Trophoblast cell (in vitro differentiated cells and primary cell): ENCODE results near the gene RIOK3.

Experiments
- DNase-seq, 2 donors: peaks; one replicate each; pipeline ENCODE4 v3.0.0-alpha.2; 2016
- H2AFZ ChIP-seq: 2 replicates; pipeline ENCODE4 v1.6.1; 2013; ENCODE audit warnings: low read length, moderate library complexity, mild to moderate bottlenecking; ENCODE audit not compliant: insufficient read depth, poor library complexity
- H2AK5ac ChIP-seq: 2 replicates; pipeline ENCODE4 v1.6.1; 2013; ENCODE audit warnings: mild to moderate bottlenecking, low read length
- H2BK120ac ChIP-seq: 2 replicates; pipeline ENCODE4 v1.6.1; 2013; ENCODE audit warnings: low read length, mild to moderate bottlenecking, moderate library complexity; ENCODE audit not compliant: insufficient read depth, poor library complexity
- H2BK12ac ChIP-seq: 2 replicates; pipeline ENCODE4 v1.6.1; 2013; ENCODE audit warnings: mild to moderate bottlenecking, low read length, moderate library complexity
- H2BK5ac ChIP-seq: 2 replicates; pipeline ENCODE4 v1.6.1; 2013; ENCODE audit warnings: low read length, low read depth, moderate library complexity, mild to moderate bottlenecking; ENCODE audit not compliant: poor library complexity
- H3K14ac ChIP-seq: 2 replicates; pipeline ENCODE4 v1.6.1; 2013; ENCODE audit warnings: mild to moderate bottlenecking, low read length
- H3K18ac ChIP-seq: 2 replicates; pipeline ENCODE4 v1.6.1; 2013; ENCODE audit warnings: mild to moderate bottlenecking, low read length
- H3K23ac ChIP-seq: 2 replicates; pipeline ENCODE4 v1.6.1; 2013; ENCODE audit warnings: low read length
- H3K27ac ChIP-seq: 2 replicates; pipeline ENCODE4 v1.5.1; 2013; ENCODE audit warnings: low read depth, mild to moderate bottlenecking, inconsistent platforms, low read length, moderate library complexity
- H3K27me3 ChIP-seq: 2 replicates; pipeline ENCODE4 v1.6.1; 2013; ENCODE audit warnings: inconsistent platforms, mild to moderate bottlenecking, low read length, moderate library complexity; ENCODE audit not compliant: insufficient read depth
- H3K36me3 ChIP-seq, 2 experiments: 1 replicate in 1 of 2; 2 replicates in 1 of 2; pipeline ENCODE4 v1.6.1; 2013; ENCODE audit warnings: low read length in 2 of 2, mild to moderate bottlenecking in 2 of 2, moderate library complexity in 1 of 2; ENCODE audit not compliant: insufficient read depth in 2 of 2, control insufficient read depth in 1 of 2
- H3K4ac ChIP-seq: 2 replicates; pipeline ENCODE4 v1.6.1; 2013; ENCODE audit warnings: low read depth, mild to moderate bottlenecking, low read length, moderate library complexity
- H3K4me1 ChIP-seq, 2 experiments: 1 replicate in 1 of 2; 2 replicates in 1 of 2; pipeline ENCODE4 v1.6.1; 2013; ENCODE audit warnings: low read length in 2 of 2, mild to moderate bottlenecking in 2 of 2, moderate library complexity in 1 of 2; ENCODE audit not compliant: insufficient read depth in 2 of 2, control insufficient read depth in 1 of 2
- H3K4me2 ChIP-seq: 2 replicates; pipeline ENCODE4 v1.6.1; 2013; ENCODE audit warnings: inconsistent platforms, mild to moderate bottlenecking, low read length, moderate library complexity
- H3K4me3 ChIP-seq: 2 replicates; pipeline ENCODE4 v1.5.1; 2013; ENCODE audit warnings: mild to moderate bottlenecking, low read depth, low read length, inconsistent platforms
- H3K79me1 ChIP-seq: one replicate; pipeline ENCODE4 v1.6.1; 2013; ENCODE audit warnings: low read length
- H3K79me2 ChIP-seq: 2 replicates; pipeline ENCODE4 v1.6.1; 2013; ENCODE audit warnings: low read length, mild to moderate bottlenecking; ENCODE audit not compliant: control insufficient read depth, insufficient read depth, poor library complexity
- H3K9ac ChIP-seq: 2 replicates; pipeline ENCODE4 v1.6.1; 2013; ENCODE audit warnings: mild to moderate bottlenecking, low read length
- H3K9me3 ChIP-seq: 2 replicates; pipeline ENCODE4 v1.6.1; 2013; ENCODE audit warnings: low read depth, mild to moderate bottlenecking, control low read depth, inconsistent platforms, low read length; ENCODE audit not compliant: insufficient read depth
- H4K12ac ChIP-seq: 2 replicates; pipeline ENCODE4 v1.6.1; 2013; ENCODE audit warnings: low read depth, mild to moderate bottlenecking, low read length, moderate library complexity
- H4K8ac ChIP-seq: 2 replicates; pipeline ENCODE4 v1.6.1; 2013; ENCODE audit warnings: low read depth, mild to moderate bottlenecking, low read length, moderate library complexity
- H4K91ac ChIP-seq: one replicate; pipeline ENCODE4 v1.6.1; 2013; ENCODE audit warnings: low read depth, mild to moderate bottlenecking, low read length, moderate library complexity
- WGBS: extraction: QIAGEN DNeasy Blood & Tissue Kit; methylation state at CpG from one replicate; pipeline ENCODE4 v1.1.7; 2013; ENCODE audit warnings: missing lambda C conversion rate; ENCODE audit not compliant: insufficient read length, insufficient coverage; ENCODE audit errors: extremely low coverage; 5-methylcytosine and 5-hydroxymethylcytosine counted together

Gene RIOK3

GRCh38 chr18:23412351-23412964 is 40.6 kb upstream of the RIOK3 start:
- no peak overlapping the region for H2AK5ac ChIP-seq
- no peak overlapping the region for H3K9ac ChIP-seq
- H4K91ac ChIP-seq: no peak overlapping the region
- H3K79me1 ChIP-seq: no peaks in the 10 kb centered on the region
- H3K27ac ChIP-seq: no peak overlapping the region
- no peak overlapping the region for H3K4me2 ChIP-seq
- no CpG with 5 or more reads among the region's 3 CpGs for WGBS
- no peaks in the 10 kb centered on the region for H3K4me1 ChIP-seq
- no peaks in the 10 kb centered on the region for H3K79me2 ChIP-seq
- no peak overlapping the region for H3K4me3 ChIP-seq
- no peak overlapping the region for H4K12ac ChIP-seq
- H4K8ac ChIP-seq: no peak overlapping the region
- no peak overlapping the region for H3K14ac ChIP-seq
- no peak overlapping the region for H2AFZ ChIP-seq
- no peaks in the 10 kb centered on the region for H3K36me3 ChIP-seq
- H3K4ac ChIP-seq: no peak overlapping the region
- H2BK5ac ChIP-seq: no peak overlapping the region
- H2BK120ac ChIP-seq: no peak overlapping the region
- H3K18ac ChIP-seq: no peak overlapping the region
- no peak for DNase-seq
- H3K9me3 ChIP-seq: no peaks in the 10 kb centered on the region
- no peak overlapping the region for H3K23ac ChIP-seq
- no peak overlapping the region for H2BK12ac ChIP-seq
- H3K27me3 ChIP-seq: no peaks in the 10 kb centered on the region

GRCh38 chr18:23415515-23415914 is 37.6 kb upstream of the RIOK3 start:
- no peaks in the 10 kb centered on the region for H3K9me3 ChIP-seq
- H2BK120ac ChIP-seq: no peak overlapping the region
- no peak overlapping the region for H4K8ac ChIP-seq
- no peak overlapping the region for H2BK12ac ChIP-seq
- H3K23ac ChIP-seq: no peak overlapping the region
- WGBS: no CpG with 5 or more reads among the region's 4 CpGs
- DNase-seq: no peak
- no peak overlapping the region for H3K4ac ChIP-seq
- H2BK5ac ChIP-seq: no peak overlapping the region
- no peak overlapping the region for H3K9ac ChIP-seq
- H3K79me2 ChIP-seq: no peaks in the 10 kb centered on the region
- no peak overlapping the region for H3K4me2 ChIP-seq
- no peaks in the 10 kb centered on the region for H3K79me1 ChIP-seq
- H4K91ac ChIP-seq: no peak overlapping the region
- H3K18ac ChIP-seq: no peak overlapping the region
- H2AK5ac ChIP-seq: no peak overlapping the region
- H3K14ac ChIP-seq: no peak overlapping the region
- H3K27ac ChIP-seq: no peak overlapping the region
- H4K12ac ChIP-seq: no peak overlapping the region
- H3K4me1 ChIP-seq: no peaks in the 10 kb centered on the region
- no peak overlapping the region for H3K4me3 ChIP-seq
- no peak overlapping the region for H2AFZ ChIP-seq
- no peaks in the 10 kb centered on the region for H3K36me3 ChIP-seq
- no peaks in the 10 kb centered on the region for H3K27me3 ChIP-seq

GRCh38 chr18:23416298-23416697 is 36.8 kb upstream of the RIOK3 start:
- no peak for DNase-seq
- Histone ChIP-seq H3K9me3 (no peaks in the 10 kb centered on the region), H2BK5ac (no peak overlapping the region), H3K4ac (no peak overlapping the region), H4K8ac (no peak overlapping the region), H4K12ac (no peak overlapping the region), H3K27me3 (no peaks in the 10 kb centered on the region), H2AFZ (no peak overlapping the region), H3K79me2 (no peaks in the 10 kb centered on the region), H4K91ac (no peak overlapping the region), H2BK12ac (no peak overlapping the region), H2BK120ac (no peak overlapping the region), H3K4me2 (no peak overlapping the region), H3K36me3 (no peaks in the 10 kb centered on the region), H2AK5ac (no peak overlapping the region), H3K18ac (no peak overlapping the region), H3K27ac (no peak overlapping the region), H3K14ac (no peak overlapping the region), H3K4me3 (no peak overlapping the region), H3K79me1 (no peaks in the 10 kb centered on the region), H3K4me1 (no peaks in the 10 kb centered on the region), H3K23ac (no peak overlapping the region), H3K9ac (no peak overlapping the region)
- WGBS: no CpG with 5 or more reads among the region's 3 CpGs

- H3K23ac ChIP-seq: no peak overlapping the region
- WGBS: no CpG with 5 or more reads among the region's 1 CpG
- H3K36me3 ChIP-seq: no peaks in the 10 kb centered on the region
- H2BK5ac ChIP-seq: no peak overlapping the region
- no peak overlapping the region for H3K18ac ChIP-seq
- no peak overlapping the region for H3K4ac ChIP-seq
- no peak overlapping the region for H2AFZ ChIP-seq
- no peak overlapping the region for H3K27ac ChIP-seq
- no peak overlapping the region for H3K4me3 ChIP-seq
- no peaks in the 10 kb centered on the region for H3K79me1 ChIP-seq
- H3K79me2 ChIP-seq: no peaks in the 10 kb centered on the region
- H4K8ac ChIP-seq: no peak overlapping the region
- H3K4me2 ChIP-seq: no peak overlapping the region
- no peak overlapping the region for H2AK5ac ChIP-seq
- no peak overlapping the region for H4K91ac ChIP-seq
- H2BK12ac ChIP-seq: no peak overlapping the region
- H3K9me3 ChIP-seq: no peaks in the 10 kb centered on the region
- peak in 1 of 2 donors; percentile 22 for DNase-seq
- H3K14ac ChIP-seq: no peak overlapping the region
- no peaks in the 10 kb centered on the region for H3K4me1 ChIP-seq
- no peak overlapping the region for H2BK120ac ChIP-seq
- H4K12ac ChIP-seq: no peak overlapping the region
- H3K27me3 ChIP-seq: no peaks in the 10 kb centered on the region
- no peak overlapping the region for H3K9ac ChIP-seq
These were observed 31.8 kb upstream of the RIOK3 start for GRCh38 chr18:23421277-23421676.
